ENCODE data around the gene EFNA1.

Gene EFNA1

DNA sequence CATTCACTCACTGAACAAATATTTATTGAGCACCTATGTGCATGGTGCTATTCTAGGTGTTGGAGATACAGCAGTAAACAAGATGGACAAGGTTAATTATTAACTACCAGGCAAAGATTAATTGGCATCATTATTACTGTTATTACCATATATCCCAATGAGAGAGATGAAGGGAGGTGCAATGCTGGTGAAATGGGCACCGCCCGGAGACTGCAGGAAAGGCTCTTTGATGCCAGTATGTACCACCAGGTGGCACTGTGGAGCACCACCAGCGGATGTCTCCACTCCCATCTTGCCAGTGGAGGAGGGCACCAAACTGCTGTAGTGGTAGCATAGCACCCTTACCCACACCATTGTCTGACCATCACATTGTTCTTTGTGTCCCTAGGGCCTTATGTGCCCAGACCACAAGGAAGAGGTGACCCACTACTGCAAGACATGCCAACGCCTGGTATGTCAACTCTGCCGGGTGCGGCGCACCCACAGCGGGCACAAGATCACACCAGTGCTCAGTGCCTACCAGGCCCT lies 48.9 kb downstream of the EFNA1 start:
- FAIRE-seq: no peak

DNA sequence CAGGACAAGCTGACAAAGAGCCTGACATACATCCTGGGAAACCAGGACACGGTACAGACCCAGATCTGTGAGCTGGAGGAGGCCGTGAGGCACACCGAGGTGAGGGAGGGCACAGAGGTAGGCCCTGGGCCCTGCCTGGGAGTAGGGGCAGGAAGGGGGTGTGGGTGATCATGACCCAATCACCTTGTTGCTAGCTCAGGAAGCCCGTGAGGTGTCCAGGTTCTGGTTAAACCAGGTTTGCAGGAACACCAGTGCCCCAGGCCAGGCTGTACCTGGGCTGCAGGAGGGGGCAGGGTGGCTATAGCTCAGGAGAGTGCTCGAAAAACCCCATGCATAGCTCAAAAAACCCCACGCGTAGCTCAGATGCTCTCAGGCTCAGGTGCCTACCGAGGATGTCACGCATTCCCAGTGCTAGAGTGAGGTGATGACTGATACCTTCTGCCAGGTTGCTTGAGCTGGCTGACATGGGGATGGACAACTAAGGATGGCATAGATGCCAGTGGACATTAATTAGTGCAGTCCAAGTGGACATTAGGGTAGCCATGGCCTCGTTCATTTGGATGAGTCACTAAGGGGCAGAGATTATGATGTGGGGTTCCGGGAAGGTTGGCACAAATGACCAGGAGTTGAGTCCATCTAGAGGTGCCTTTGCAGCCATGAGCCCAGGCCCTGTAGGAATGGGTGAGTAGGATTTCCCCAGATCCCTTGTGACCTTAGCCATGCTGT lies 49.7 kb downstream of the EFNA1 start:
- no peak for FAIRE-seq

DNA sequence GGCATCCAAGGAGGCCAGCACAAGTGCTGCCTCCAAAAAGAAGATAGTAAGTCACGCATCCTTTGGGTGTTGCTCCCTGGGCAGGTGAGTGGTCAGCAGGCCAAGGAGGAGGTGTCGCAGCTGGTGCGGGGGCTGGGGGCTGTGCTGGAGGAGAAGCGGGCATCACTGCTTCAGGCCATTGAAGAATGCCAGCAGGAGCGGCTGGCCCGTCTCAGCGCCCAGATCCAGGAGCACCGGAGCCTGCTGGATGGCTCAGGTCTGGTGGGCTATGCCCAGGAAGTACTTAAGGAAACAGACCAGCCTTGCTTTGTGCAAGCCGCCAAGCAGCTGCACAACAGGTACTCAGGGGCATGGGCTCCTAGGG lies 50.2 kb downstream of the EFNA1 start:
- FAIRE-seq: no peak

DNA sequence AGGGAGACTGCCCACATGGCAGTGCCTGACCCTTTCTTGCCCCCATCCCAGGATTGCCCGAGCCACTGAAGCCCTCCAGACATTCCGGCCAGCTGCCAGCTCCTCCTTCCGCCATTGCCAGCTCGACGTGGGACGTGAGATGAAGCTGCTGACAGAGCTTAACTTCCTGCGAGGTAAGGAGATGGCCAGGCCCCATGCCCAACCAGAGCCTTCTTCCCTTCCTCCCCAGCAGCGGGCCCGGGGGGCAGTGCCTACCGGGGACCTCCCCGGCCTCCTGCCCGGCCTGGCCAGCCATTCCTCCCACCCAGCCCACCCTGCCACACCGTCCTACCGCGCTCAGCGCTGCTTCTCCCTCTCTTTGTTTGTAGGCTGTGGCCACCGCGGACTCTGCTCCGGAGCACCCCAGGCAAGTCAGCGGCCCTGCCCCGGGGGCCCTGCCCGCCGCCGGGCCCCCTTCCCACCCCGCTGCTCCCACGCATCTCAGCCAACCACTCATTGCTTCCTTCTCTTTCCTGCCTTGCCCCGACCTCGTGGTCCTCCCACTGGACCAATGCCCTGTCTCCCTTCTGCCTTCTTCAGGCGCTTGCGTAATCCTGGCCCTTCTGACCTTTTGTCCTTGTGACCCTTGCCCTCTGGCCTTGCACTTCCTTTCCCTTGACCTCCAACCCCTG lies 50.9 kb downstream of the EFNA1 start:
- FAIRE-seq: no peak

DNA sequence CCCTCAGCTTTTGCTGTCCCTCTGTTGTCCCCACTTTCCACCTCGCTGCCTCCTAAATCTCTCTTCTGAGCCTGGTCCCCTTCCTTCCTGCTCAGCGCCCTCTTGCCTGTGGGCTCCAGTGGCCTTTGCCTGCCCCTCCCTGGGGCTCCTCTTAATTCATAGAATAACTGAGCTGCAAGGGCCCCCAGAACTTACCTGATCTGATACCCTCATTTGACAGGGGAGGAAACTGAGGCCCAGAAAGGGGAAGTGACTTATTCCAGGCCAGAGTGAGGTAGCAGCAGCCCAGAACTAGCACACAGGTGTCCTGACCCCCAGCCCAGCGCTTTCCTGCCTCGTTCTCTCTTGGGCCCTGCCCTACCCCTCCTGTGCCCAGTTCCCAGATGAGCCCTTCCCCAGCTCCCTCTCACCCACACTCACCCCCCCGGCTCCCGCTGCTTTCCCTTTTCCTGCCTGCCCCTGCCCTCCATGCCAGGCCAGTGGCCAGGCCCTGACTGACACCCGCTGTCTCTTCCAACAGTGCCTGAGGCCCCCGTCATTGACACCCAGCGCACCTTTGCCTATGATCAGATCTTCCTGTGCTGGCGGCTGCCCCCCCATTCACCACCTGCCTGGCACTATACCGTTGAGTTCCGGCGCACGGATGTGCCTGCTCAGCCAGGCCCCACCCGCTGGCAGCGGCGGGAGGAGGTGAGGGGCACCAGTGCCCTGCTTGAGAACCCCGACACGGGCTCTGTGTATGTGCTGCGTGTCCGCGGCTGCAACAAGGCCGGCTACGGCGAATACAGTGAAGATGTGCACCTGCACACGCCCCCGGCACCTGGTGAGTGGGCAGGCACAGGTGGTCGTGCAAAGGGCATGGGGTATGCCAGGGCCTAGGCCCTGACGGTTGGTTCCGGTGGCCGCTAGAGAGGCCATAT lies 51.7 kb downstream of the EFNA1 start:
- FAIRE-seq: no peak

DNA sequence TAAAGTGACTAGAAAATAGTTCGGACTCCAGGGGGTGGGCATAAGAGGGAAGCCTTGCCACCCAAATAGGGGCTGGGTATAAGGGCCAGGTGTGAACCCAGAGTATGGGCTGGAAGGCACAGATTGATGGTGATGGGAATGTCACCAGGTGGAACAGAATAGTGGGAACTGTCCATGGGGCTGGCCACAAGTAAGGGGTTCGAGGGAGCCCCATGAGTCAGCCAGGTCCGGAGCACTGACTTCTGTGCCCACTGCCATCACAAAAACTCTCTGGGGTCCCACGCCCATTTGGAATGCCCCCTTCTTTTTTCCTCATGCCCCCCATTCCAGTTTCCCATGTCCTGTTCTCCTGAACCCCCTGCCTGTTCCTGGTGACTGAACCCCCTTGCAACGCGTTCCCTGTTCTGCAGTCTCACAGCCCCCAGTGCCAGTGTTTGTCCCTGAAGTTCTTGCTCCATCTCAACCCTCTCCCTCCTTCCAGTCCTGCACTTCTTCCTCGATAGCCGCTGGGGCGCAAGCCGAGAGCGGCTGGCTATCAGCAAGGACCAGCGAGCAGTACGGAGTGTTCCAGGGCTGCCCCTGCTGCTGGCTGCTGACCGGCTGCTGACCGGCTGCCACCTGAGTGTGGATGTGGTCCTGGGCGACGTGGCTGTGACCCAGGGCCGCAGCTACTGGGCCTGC lies 53.8 kb downstream of the EFNA1 start:
- no peak for FAIRE-seq

DNA sequence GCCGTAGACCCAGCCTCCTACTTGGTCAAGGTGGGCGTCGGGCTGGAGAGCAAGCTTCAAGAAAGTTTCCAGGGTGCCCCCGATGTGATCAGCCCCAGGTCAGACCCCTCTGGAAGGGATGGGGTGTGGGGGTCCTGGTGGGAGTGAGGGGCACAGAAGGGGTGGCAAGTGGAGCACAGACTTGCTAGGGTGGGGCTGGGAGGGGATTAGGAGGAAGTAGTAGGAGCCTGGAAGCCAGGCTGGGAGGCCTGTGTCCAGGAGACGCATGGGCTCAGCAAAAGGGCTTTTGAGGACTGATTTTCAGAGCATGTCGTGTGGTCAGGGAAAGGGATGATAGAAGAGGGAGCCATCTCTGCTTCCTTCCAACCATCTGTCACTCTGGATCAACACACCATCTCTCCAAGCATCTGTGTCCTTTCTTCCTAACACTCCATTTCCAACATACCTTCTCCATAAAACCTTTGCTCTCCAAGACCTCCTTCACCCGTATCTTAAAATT lies 54.4 kb downstream of the EFNA1 start:
- no peak for FAIRE-seq

DNA sequence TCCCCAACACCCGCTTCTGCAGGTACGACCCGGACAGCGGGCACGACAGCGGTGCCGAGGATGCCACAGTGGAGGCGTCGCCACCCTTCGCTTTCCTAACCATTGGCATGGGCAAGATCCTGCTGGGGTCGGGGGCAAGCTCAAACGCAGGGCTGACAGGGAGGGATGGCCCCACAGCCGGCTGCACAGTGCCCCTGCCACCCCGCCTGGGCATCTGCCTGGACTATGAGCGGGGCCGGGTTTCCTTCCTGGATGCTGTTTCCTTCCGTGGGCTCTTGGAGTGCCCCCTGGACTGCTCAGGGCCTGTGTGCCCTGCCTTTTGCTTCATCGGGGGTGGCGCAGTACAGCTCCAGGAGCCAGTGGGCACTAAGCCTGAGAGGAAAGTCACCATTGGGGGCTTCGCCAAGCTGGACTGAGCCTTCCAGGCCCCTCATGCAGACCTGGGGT lies 56.1 kb downstream of the EFNA1 start:
- FAIRE-seq: no peak

DNA sequence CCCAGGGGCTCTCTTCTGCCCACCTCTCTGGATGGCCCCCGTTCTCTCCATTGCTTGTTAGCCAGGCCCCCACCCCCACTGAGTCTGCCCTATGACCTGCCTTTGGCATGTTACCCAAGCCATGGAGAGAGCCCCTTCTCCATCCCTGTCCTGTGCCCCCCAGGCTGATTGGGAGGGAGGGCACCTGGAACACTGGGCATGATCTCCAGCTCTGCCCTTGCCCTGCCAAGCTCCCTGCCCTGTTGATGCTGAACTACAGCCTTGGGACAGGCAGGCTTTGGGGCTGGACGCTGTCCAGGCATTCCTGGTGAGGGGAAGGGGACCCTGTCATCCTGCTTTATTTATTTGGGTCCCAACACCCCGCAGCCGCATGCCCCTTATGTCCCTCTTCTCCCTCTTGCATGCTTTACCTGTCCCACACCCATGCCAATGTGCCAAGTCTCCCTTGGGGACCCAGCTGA lies 56.7 kb downstream of the EFNA1 start:
- FAIRE-seq: no peak
